Esophagus muscularis mucosa (tissue), 4 donors: ENCODE results near the gene KLHL29. TPM values are rescaled to one million over a fixed set of nuclear protein-coding genes. Genes with fewer than 3 reads are reported as not detected.

Source experiments
- DNase-seq: peaks from one replicate; pipeline ENCODE4 v3.0.0-alpha.2; 2017; ENCODE audit errors: extremely low spot score
- H3K27ac ChIP-seq, 4 donors: fragments of 200-600 bp; sonication (generic); replicated peaks in 1 of 4; 1 replicate in 3 of 4; 2 replicates in 1 of 4; pipeline ENCODE4 v1.5.1; 2016 to 2019; ENCODE audit warnings: mild to moderate bottlenecking in 1 of 4
- H3K27me3 ChIP-seq, 4 donors: fragments of 200-600 bp; sonication (generic); one replicate each; pipeline versions ENCODE4 v1.5.1 to v1.6.0; 2016 to 2019
- H3K36me3 ChIP-seq, 4 donors: fragments of 200-600 bp; sonication (generic); one replicate each; pipeline ENCODE4 v1.5.1; 2016 to 2019
- H3K4me1 ChIP-seq, 4 donors: fragments of 200-600 bp; sonication (generic); one replicate each; pipeline ENCODE4 v1.5.1; 2016 to 2019
- H3K4me3 ChIP-seq, 4 donors: fragments of 200-600 bp; sonication (generic); 1 replicate in 2 of 4; 2 replicates in 2 of 4; pipeline ENCODE4 v1.5.1; 2016 to 2019; ENCODE audit warnings: mild to moderate bottlenecking in 4 of 4, moderate library complexity in 1 of 4
- H3K9me3 ChIP-seq, 4 donors: fragments of 200-600 bp; sonication (generic); 1 replicate in 3 of 4; 2 replicates in 1 of 4; pipeline ENCODE4 v1.5.1; 2016 to 2019
- CTCF ChIP-seq, 3 experiments: fragments of 200-600 bp in 2 of 3; fragments of 450-650 bp in 1 of 3; sonication (generic) in 2 of 3; IDR thresholded peaks; one replicate each; pipeline ENCODE4 v1.5.1; 2017 to 2019; ENCODE audit warnings: antibody characterized with exemption in 3 of 3, mild to moderate bottlenecking in 2 of 3, moderate library complexity in 1 of 3
- EP300 ChIP-seq: sonication (generic); formaldehyde crosslinking; IDR thresholded peaks from one replicate; pipeline ENCODE4 v1.6.1; 2017; ENCODE audit warnings: antibody characterized with exemption
- POLR2A ChIP-seq: fragments of 450-650 bp; IDR thresholded peaks from one replicate; pipeline ENCODE4 v1.6.1; 2017; ENCODE audit warnings: antibody characterized with exemption, moderate library complexity, mild to moderate bottlenecking, low read depth
- POLR2AphosphoS5 ChIP-seq, 2 donors: sonication (generic); formaldehyde crosslinking; IDR thresholded peaks; one replicate each; pipeline ENCODE4 v1.6.1; 2017; ENCODE audit warnings: antibody characterized with exemption in 2 of 2
- WGBS: methylation state at CpG from one replicate; pipeline ENCODE4 v1.1.5; 2018; 5-methylcytosine and 5-hydroxymethylcytosine counted together
- intact Hi-C: fragments of 100-400 bp; cut with DNase I; formaldehyde crosslinking; loops from one replicate; pipeline ENCODE4 v1.15.1; 2023
- total RNA-seq, 4 donors: library from RNA; depleted of rRNA; stranded (reverse); fragments of >200 nt; gene quantifications; one replicate each; pipeline versions ENCODE4 v1.1.0 to v1.2.1, GENCODE V29; 2016

KLHL29 gene
- total RNA-seq, 4 donors from 2014 or later, result 22.0 to 26.1 (median 23.4) TPM

GRCh38 chr2:23551875-23552274, 166.9 kb downstream of the KLHL29 start:
- WGBS, result 67% methylated on average over 4 of the region's 5 CpGs
- H3K4me3 ChIP-seq, result no peak overlapping the region
- no peaks in the 10 kb centered on the region for H3K36me3 ChIP-seq
- H3K27ac ChIP-seq, result no peak overlapping the region
- H3K9me3 ChIP-seq, result no peaks in the 10 kb centered on the region
- H3K4me1 ChIP-seq, result peaks cover 7 to 63% (median 61%) of the 10 kb centered on the region in 4 donors
- no peak for DNase-seq
- no peaks in the 10 kb centered on the region for H3K27me3 ChIP-seq
- TF ChIP-seq CTCF (IDR thresholded peaks at IDR 0.05) (no peak), EP300 (no peak), POLR2A (no peak), POLR2AphosphoS5 (IDR thresholded peaks at IDR 0.05) (no peak)
- intact Hi-C loops, result no loop called here

- 93% methylated on average over 10 of the region's 10 CpGs for WGBS
- Histone ChIP-seq H3K36me3 (no peaks in the 10 kb centered on the region), H3K4me3 (peak overlapping the region in 1 of 4 donors; percentile 18), H3K27me3 (no peaks in the 10 kb centered on the region), H3K4me1 (peaks cover 7 to 68% (median 64%) of the 10 kb centered on the region in 4 donors), H3K27ac (peak overlapping the region; percentile 51 to 70 (median 60)), H3K9me3 (no peaks in the 10 kb centered on the region)
- TF ChIP-seq POLR2A, result no peak
- no peak for TF ChIP-seq EP300
- TF ChIP-seq POLR2AphosphoS5 (IDR thresholded peaks at IDR 0.05), result no peak
- TF ChIP-seq CTCF (IDR thresholded peaks at IDR 0.05), result no peak
- DNase-seq, result no peak
- intact Hi-C loops, result no loop called here
Measured at GRCh38 chr2:23553561-23553960, 168.6 kb downstream of the KLHL29 start.

GRCh38 chr2:23554054-23554697, 169.2 kb downstream of the KLHL29 start:
- H3K36me3 ChIP-seq, result no peaks in the 10 kb centered on the region
- peaks cover 4 to 62% (median 58%) of the 10 kb centered on the region in 4 donors for H3K4me1 ChIP-seq
- TF ChIP-seq CTCF (IDR thresholded peaks at IDR 0.05) (no peak), POLR2AphosphoS5 (IDR thresholded peaks at IDR 0.05) (peak in 1 of 2 donors; percentile 37)
- no peaks in the 10 kb centered on the region for H3K9me3 ChIP-seq
- H3K4me3 ChIP-seq, result peak overlapping the region in 1 of 4 donors; percentile 18
- intact Hi-C loops, result no loop called here
- 69% methylated on average over 24 of the region's 24 CpGs for WGBS
- DNase-seq, result no peak
- H3K27ac ChIP-seq, result peak overlapping the region; percentile 51 to 70 (median 66)
- H3K27me3 ChIP-seq, result no peaks in the 10 kb centered on the region

GRCh38 chr2:23555944-23556343, 171.0 kb downstream of the KLHL29 start:
- WGBS, result 93% methylated on average over 7 of the region's 11 CpGs
- no peak for TF ChIP-seq POLR2AphosphoS5 (IDR thresholded peaks at IDR 0.05)
- TF ChIP-seq POLR2A, result no peak
- no peak for TF ChIP-seq EP300
- TF ChIP-seq CTCF (IDR thresholded peaks at IDR 0.05), result no peak
- Histone ChIP-seq H3K27me3 (no peaks in the 10 kb centered on the region), H3K4me1 (peaks cover 4 to 56% (median 53%) of the 10 kb centered on the region in 4 donors), H3K4me3 (no peak overlapping the region), H3K36me3 (no peaks in the 10 kb centered on the region), H3K27ac (peak overlapping the region; percentile 69 to 74 (median 71)), H3K9me3 (no peaks in the 10 kb centered on the region)
- intact Hi-C loops, result no loop called here
- no peak for DNase-seq

- intact Hi-C loops, result no loop called here
- Histone ChIP-seq H3K4me1 (peaks cover 4 to 62% (median 60%) of the 10 kb centered on the region in 4 donors), H3K27ac (peak overlapping the region; percentile 69 to 74 (median 71)), H3K4me3 (no peak overlapping the region), H3K27me3 (no peaks in the 10 kb centered on the region), H3K9me3 (no peaks in the 10 kb centered on the region), H3K36me3 (no peaks in the 10 kb centered on the region)
- TF ChIP-seq POLR2AphosphoS5 (IDR thresholded peaks at IDR 0.05) (no peak), CTCF (IDR thresholded peaks at IDR 0.05) (no peak), POLR2A (no peak), EP300 (no peak)
- 64% methylated on average over 9 of the region's 9 CpGs for WGBS
- DNase-seq, result no peak
Measured at GRCh38 chr2:23556929-23557328, 171.9 kb downstream of the KLHL29 start.
